Body of pancreas (tissue), 4 donors: ENCODE measurements around the gene ADSS1.

Source experiments
- CTCF ChIP-seq, 7 experiments: fragments of 450-650 bp in 4 of 7; fragments of 200-600 bp in 3 of 7; sonication (generic) in 3 of 7; IDR thresholded peaks; one replicate each; pipeline ENCODE4 v1.5.1; 2016 to 2019; ENCODE audit warnings: antibody characterized with exemption in 7 of 7
- POLR2A ChIP-seq, 3 donors: fragments of 450-650 bp; IDR thresholded peaks; one replicate each; pipeline ENCODE4 v1.6.1; 2016; ENCODE audit warnings: antibody characterized with exemption in 3 of 3, mild to moderate bottlenecking in 2 of 3

GRCh38 chr14:104785708-104786080 lies 61.7 kb downstream of the ADSS1 start:
- TF ChIP-seq CTCF (IDR thresholded peaks at IDR 0.05) (no peak), POLR2A (IDR thresholded peaks at IDR 0.05) (no peak)
